ENCODE measurements around the gene ANAPC4. TPM values are rescaled to one million over a fixed set of nuclear protein-coding genes. Genes with fewer than 3 reads are reported as not detected.

The ANAPC4 gene
- 12.0 and 15.2 TPM in 2 replicates for total RNA-seq

GRCh38 chr4:25376754-25377571, at the start of gene ANAPC4:
ANAPC4 (plus strand) TSS chr4:25377263; CDS start chr4:25377428, 165 bp downstream.

Other genes with a start within 250 kb of the ANAPC4 start
- 3.3 and 5.1 TPM in 2 replicates for gene SEPSECS, start 216.8 kb upstream of the ANAPC4 start, total RNA-seq
- 16.4 and 22.6 TPM in 2 replicates for gene PI4K2B, start 143.2 kb upstream of the ANAPC4 start, total RNA-seq
- gene ZCCHC4, start 64.5 kb upstream of the ANAPC4 start, total RNA-seq = 9.7 and 15.9 TPM in 2 replicates